Karpas-422 (cell line): Measurements from ENCODE around the gene NAT14. TPM values are rescaled to one million over a fixed set of nuclear protein-coding genes. Genes with fewer than 3 reads are reported as not detected.
A peak's percentile ranks its signal among the peaks of the same experiment; 100 is the strongest.

ENCODE experiments used
- DNase-seq: peaks from one replicate; pipeline ENCODE4 v3.0.0-alpha.2; 2015
- H2AFZ ChIP-seq: fragments of 200-600 bp; sonication (generic); 2 replicates; pipeline ENCODE4 v1.6.1; 2014; ENCODE audit warnings: antibody characterized with exemption, low read length, mixed read lengths
- H3K27ac ChIP-seq: fragments of 200-600 bp; sonication (generic); 2 replicates; pipeline ENCODE4 v1.5.1; 2014; ENCODE audit warnings: mild to moderate bottlenecking, low read length, moderate library complexity
- H3K27me3 ChIP-seq: fragments of 200-600 bp; sonication (generic); 2 replicates; pipeline ENCODE4 v1.6.1; 2014; ENCODE audit warnings: low read length, mixed read lengths
- H3K36me3 ChIP-seq: fragments of 200-600 bp; sonication (generic); 2 replicates; pipeline ENCODE4 v1.6.1; 2014; ENCODE audit warnings: low read length, mixed read lengths; ENCODE audit not compliant: insufficient read depth
- H3K4me1 ChIP-seq: fragments of 200-600 bp; sonication (generic); 2 replicates; pipeline ENCODE4 v1.6.1; 2014; ENCODE audit warnings: mild to moderate bottlenecking, low read length, mixed read lengths
- H3K4me2 ChIP-seq: fragments of 200-600 bp; sonication (generic); 2 replicates; pipeline ENCODE4 v1.6.1; 2014; ENCODE audit warnings: low read length, low read depth, mild to moderate bottlenecking; ENCODE audit not compliant: poor library complexity, severe bottlenecking
- H3K4me3 ChIP-seq: fragments of 200-600 bp; sonication (generic); 2 replicates; pipeline ENCODE4 v1.5.1; 2014; ENCODE audit warnings: mild to moderate bottlenecking, antibody characterized with exemption, low read length, mixed read lengths
- H3K79me2 ChIP-seq: fragments of 200-600 bp; sonication (generic); 2 replicates; pipeline ENCODE4 v1.6.1; 2014; ENCODE audit warnings: mild to moderate bottlenecking, low read length, mixed read lengths
- H3K9ac ChIP-seq: fragments of 200-600 bp; sonication (generic); 2 replicates; pipeline ENCODE4 v1.6.0; 2014; ENCODE audit warnings: low read length
- H3K9me2 ChIP-seq: fragments of 200-600 bp; sonication (generic), shearing (Covaris generic); replicated peaks from 2 replicates; pipeline ENCODE4 v1.6.0; 2014; ENCODE audit warnings: mild to moderate bottlenecking, low read length, moderate library complexity; ENCODE audit not compliant: insufficient read depth
- H3K9me3 ChIP-seq: fragments of 300-700, 200-600 bp; sonication (generic); 2 replicates; pipeline ENCODE4 v1.6.1; 2014; ENCODE audit warnings: low read length, mixed read lengths
- H4K20me1 ChIP-seq: fragments of 200-600 bp; sonication (generic); 2 replicates; pipeline ENCODE4 v1.6.1; 2014; ENCODE audit warnings: mild to moderate bottlenecking, antibody characterized with exemption, low read length, low read depth; ENCODE audit not compliant: insufficient read depth
- total RNA-seq: library from RNA; depleted of rRNA; stranded (reverse); fragments of >200 nt; shearing (Covaris generic); gene quantifications from 2 replicates; pipeline ENCODE4 v1.2.3, GENCODE V29; 2014; ENCODE audit warnings: low replicate concordance

NAT14 gene
- total RNA-seq, 1 experiment from 2014 or later = 29.7 TPM

DNA sequence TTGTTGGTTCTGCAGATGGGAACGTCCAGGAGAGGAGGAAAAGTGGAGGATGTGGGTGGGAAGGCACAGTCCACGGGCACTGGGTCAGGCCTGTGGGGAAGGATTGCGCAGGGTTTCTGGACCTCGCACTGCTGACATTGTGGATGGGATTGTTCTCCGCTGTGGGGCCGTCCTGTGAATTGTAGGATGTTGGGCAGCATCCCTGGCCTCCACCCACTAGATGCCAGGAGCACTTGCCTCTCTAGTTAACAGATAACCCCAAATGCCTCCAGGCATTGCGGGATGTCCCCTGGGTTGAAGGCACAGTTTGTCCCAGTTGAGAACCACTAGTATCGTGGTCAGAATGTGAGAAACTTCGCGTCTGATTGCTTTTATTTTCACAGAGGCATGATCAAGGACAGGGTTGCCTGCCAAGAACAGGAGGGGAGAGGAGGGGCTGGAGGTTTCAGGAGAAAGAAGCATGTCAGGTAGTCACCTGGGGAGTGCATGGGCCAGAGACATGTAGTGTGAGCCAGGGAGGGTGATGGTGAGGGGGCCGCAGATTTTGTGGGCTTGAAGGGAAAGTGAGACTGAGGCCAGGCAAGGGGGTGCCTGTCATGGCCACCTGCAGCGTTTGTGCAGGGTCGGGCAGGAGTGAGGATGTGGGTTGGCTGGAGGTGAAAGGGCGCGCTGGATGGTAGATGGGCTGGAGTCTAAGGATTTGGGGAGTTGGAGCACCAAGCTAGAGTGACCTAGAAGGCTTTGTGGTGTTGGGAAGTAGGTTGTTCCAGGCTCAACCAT is 5.3 kb upstream of the NAT14 start:
- Histone ChIP-seq H3K4me3 (no peak overlapping the region), H3K4me2 (no peak overlapping the region), H3K9ac (peak overlapping the region; percentile 24; the same call in 1 of the 2 replicates), H3K27me3 (no peaks in the 10 kb centered on the region), H3K9me2 (no peaks in the 10 kb centered on the region), H3K4me1 (peaks cover 36% of the 10 kb centered on the region), H3K36me3 (no peaks in the 10 kb centered on the region), H3K79me2 (peaks cover 24% of the 10 kb centered on the region), H2AFZ (no peak overlapping the region), H3K27ac (no peak overlapping the region), H4K20me1 (no peaks in the 10 kb centered on the region), H3K9me3 (no peaks in the 10 kb centered on the region)
- no peak for DNase-seq

DNA sequence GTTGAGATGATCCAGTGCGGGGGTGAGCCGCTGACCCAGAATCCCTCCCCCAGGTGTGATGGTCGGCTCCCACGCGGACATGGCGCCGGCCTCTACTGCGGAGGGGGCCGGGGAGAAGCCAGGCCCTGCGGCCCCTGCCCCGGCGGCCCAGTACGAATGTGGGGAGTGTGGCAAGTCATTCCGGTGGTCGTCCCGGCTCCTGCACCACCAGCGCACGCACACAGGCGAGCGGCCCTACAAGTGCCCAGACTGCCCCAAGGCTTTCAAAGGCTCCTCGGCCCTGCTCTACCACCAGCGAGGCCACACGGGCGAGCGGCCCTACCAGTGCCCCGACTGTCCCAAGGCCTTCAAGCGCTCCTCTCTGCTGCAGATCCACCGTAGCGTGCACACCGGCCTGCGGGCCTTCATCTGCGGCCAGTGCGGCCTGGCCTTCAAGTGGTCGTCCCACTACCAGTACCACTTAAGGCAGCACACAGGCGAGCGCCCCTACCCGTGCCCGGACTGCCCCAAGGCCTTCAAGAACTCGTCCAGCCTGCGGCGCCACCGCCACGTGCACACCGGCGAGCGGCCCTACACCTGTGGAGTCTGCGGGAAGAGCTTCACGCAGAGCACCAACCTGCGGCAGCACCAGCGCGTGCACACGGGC is 3.7 kb upstream of the NAT14 start:
- H3K79me2 ChIP-seq = peaks cover 24% of the 10 kb centered on the region
- no peak overlapping the region for H3K9ac ChIP-seq
- no peaks in the 10 kb centered on the region for H3K9me3 ChIP-seq
- no peak overlapping the region for H3K4me3 ChIP-seq
- no peak overlapping the region for H3K27ac ChIP-seq
- no peaks in the 10 kb centered on the region for H3K27me3 ChIP-seq
- H3K4me2 ChIP-seq = no peak overlapping the region
- no peak overlapping the region for H2AFZ ChIP-seq
- DNase-seq = no peak
- no peaks in the 10 kb centered on the region for H4K20me1 ChIP-seq
- H3K9me2 ChIP-seq = no peaks in the 10 kb centered on the region
- H3K36me3 ChIP-seq = no peaks in the 10 kb centered on the region
- peaks cover 39% of the 10 kb centered on the region for H3K4me1 ChIP-seq

DNA sequence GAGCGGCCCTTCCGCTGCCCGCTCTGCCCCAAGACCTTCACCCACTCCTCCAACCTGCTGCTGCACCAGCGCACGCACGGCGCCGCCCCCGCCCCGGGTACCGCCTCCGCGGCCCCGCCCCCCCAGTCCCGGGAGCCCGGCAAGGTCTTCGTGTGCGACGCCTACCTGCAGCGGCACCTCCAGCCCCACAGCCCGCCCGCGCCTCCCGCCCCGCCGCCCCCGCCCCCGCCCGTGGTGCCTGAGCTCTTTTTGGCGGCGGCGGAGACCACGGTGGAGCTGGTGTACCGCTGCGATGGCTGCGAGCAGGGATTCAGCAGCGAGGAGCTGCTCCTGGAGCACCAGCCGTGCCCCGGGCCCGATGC is 3.2 kb upstream of the NAT14 start:
- Histone ChIP-seq H3K4me2 (no peak overlapping the region), H2AFZ (no peak overlapping the region), H3K27ac (no peak overlapping the region), H3K27me3 (no peaks in the 10 kb centered on the region), H3K9me2 (no peaks in the 10 kb centered on the region), H3K4me1 (peaks cover 40% of the 10 kb centered on the region), H3K9ac (no peak overlapping the region), H3K79me2 (peaks cover 24% of the 10 kb centered on the region), H3K9me3 (no peaks in the 10 kb centered on the region), H3K36me3 (no peaks in the 10 kb centered on the region), H4K20me1 (no peaks in the 10 kb centered on the region), H3K4me3 (no peak overlapping the region)
- DNase-seq = no peak

DNA sequence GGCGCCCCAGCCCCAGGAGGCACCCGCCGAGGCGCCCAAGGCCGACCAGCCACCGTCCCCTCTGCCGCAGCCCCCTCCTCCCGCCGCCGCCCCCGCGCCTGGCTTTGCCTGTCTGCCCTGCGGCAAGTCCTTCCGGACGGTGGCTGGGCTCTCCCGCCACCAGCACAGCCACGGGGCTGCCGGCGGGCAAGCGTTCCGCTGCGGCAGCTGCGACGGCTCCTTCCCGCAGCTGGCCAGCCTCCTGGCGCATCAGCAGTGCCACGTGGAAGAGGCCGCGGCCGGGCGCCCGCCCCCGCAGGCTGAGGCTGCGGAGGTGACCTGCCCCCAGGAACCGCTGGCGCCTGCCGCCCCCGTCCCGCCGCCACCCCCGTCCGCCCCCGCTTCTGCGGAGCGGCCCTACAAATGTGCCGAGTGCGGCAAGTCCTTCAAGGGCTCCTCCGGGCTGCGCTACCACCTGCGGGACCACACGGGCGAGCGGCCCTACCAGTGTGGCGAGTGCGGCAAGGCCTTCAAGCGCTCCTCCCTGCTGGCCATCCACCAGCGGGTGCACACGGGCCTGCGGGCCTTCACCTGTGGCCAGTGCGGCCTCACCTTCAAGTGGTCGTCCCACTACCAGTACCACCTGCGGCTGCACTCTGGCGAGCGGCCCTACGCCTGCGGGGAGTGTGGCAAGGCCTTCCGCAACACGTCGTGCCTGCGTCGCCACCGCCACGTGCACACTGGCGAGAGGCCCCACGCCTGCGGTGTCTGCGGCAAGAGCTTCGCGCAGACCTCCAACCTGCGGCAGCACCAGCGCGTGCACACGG is 2.6 kb upstream of the NAT14 start:
- Histone ChIP-seq H3K36me3 (no peaks in the 10 kb centered on the region), H3K4me3 (no peak overlapping the region), H3K27ac (no peak overlapping the region), H4K20me1 (peaks cover 4% of the 10 kb centered on the region; the same call in 1 of the 2 replicates), H3K9me3 (no peaks in the 10 kb centered on the region), H2AFZ (no peak overlapping the region), H3K4me1 (peaks cover 45% of the 10 kb centered on the region), H3K9ac (no peak overlapping the region), H3K79me2 (peaks cover 24% of the 10 kb centered on the region), H3K9me2 (no peaks in the 10 kb centered on the region), H3K4me2 (no peak overlapping the region), H3K27me3 (no peaks in the 10 kb centered on the region)
- DNase-seq = no peak

DNA sequence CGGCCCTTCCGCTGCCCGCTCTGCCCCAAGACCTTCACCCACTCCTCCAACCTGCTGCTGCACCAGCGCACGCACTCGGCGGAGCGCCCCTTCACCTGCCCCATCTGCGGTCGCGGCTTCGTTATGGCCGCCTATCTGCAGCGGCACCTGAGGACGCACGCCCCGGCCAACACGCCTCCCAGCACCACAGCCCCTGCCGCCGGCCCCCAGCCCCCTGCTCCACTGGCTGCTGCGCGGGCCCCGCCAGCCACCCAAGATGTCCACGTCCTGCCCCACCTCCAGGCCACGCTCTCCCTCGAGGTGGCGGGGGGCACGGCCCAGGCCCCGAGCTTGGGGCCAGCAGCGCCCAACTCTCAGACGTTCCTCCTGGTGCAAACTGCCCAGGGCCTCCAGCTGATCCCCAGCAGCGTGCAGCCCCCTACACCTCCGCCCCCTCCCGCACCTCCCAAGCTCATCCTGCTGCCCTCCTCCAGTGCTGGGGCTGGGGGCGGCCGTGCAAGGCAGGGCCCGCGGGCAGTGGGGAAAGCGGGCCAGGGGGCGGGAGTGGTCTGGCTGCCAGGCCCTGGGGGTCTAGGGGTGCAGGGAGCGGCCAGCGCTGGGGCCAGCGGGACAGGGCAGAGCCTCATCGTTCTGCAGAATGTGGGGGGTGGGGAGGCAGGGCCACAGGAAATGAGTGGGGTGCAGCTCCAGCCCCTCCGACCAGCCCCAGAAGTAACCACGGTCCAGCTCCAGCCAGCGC is 1.9 kb upstream of the NAT14 start:
- Histone ChIP-seq H3K4me2 (no peak overlapping the region), H3K27me3 (no peaks in the 10 kb centered on the region), H4K20me1 (peaks cover 9% of the 10 kb centered on the region; the same call in 1 of the 2 replicates), H3K9ac (no peak overlapping the region), H3K9me2 (no peaks in the 10 kb centered on the region), H3K4me3 (no peak overlapping the region), H3K27ac (no peak overlapping the region), H3K4me1 (peaks cover 42% of the 10 kb centered on the region), H3K79me2 (peaks cover 18% of the 10 kb centered on the region), H3K36me3 (no peaks in the 10 kb centered on the region), H3K9me3 (no peaks in the 10 kb centered on the region), H2AFZ (no peak overlapping the region)
- DNase-seq = no peak

DNA sequence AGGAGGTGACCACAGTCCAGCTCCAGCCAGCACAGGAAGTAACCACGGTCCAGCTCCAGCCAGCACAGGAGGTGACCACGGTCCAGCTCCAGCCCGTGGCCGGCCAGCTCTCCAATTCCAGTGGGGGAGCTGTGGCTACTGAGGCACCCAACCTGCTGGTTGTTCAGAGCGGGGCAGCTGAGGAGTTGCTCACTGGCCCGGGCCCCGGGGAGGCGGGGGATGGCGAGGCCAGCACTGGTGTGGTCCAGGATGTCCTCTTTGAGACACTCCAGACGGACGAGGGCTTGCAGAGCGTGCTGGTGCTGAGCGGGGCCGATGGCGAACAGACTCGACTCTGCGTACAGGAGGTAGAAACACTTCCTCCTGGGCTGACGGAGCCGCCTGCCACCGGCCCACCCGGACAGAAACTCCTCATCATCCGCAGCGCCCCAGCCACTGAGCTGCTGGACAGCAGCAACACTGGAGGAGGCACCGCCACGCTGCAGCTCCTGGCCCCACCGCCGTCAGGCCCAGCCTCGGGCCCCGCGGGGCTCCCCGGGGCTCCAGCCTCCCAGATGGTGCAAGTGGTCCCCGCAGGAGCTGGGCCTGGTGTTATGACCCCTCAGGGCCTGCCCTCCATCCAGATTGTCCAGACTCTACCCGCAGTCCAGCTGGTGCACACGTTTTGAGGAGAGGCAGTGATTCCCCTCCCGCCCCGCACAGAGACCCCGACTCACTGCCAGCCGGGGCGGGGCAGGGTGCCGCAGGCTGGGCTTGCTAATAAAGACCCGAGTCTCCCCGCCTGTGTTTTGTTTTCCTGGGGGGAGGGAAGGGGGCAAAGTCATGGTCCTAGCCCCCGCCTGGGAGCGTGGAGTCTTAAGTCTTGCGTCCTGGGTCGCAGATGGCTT is 1.0 kb upstream of the NAT14 start:
- peak overlapping the region; percentile 75 for H3K4me3 ChIP-seq
- no peaks in the 10 kb centered on the region for H3K36me3 ChIP-seq
- no peaks in the 10 kb centered on the region for H3K9me3 ChIP-seq
- H3K79me2 ChIP-seq = peaks cover 10% of the 10 kb centered on the region
- peaks cover 37% of the 10 kb centered on the region for H3K4me1 ChIP-seq
- peak overlapping the region; percentile 86 for H3K9ac ChIP-seq
- no peak for DNase-seq
- no peak overlapping the region for H3K27ac ChIP-seq
- no peak overlapping the region for H2AFZ ChIP-seq
- H4K20me1 ChIP-seq = peaks cover 9% of the 10 kb centered on the region; the same call in 1 of the 2 replicates
- no peaks in the 10 kb centered on the region for H3K27me3 ChIP-seq
- peak overlapping the region; percentile 81 for H3K4me2 ChIP-seq
- H3K9me2 ChIP-seq = no peaks in the 10 kb centered on the region

DNA sequence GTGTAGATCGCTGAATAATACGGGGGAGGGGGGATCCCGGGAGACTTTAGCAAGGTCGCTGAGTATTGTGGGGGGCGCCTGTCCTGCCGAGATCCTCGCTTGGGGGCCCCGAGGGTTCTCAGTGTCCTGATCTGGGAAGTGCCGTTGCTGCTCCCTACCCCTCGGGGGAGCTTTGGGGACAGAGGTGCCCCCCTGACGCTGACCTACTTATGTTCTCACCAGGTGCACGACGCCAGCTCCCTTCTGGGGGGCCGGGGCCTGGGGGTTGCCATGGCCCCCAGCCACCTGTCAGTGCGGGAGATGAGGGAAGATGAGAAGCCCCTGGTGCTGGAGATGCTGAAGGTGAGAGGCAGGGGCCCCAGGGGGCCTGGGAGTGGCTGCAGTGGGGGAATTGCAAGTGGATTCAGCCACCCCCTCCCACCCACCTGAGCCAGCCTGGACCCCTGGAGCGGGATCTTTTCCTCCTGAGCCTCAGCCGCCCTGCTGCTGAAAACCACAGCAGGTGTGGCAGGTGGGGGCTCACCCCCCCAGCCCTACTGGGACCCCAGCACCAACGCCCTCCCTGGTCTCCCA is 537 bp downstream of the NAT14 start:
- Histone ChIP-seq H3K9me2 (no peaks in the 10 kb centered on the region), H3K4me3 (peak overlapping the region; percentile 75), H3K9ac (peak overlapping the region; percentile 86), H3K4me1 (peaks cover 31% of the 10 kb centered on the region), H3K4me2 (peak overlapping the region; percentile 81), H3K27ac (no peak overlapping the region), H3K36me3 (no peaks in the 10 kb centered on the region), H3K79me2 (no peaks in the 10 kb centered on the region), H3K27me3 (no peaks in the 10 kb centered on the region), H2AFZ (peak overlapping the region; percentile 66), H4K20me1 (peaks cover 9% of the 10 kb centered on the region; the same call in 1 of the 2 replicates), H3K9me3 (no peaks in the 10 kb centered on the region)
- peak; percentile 73 for DNase-seq
